Measurements from ENCODE around the gene MAPKAP1.

DNA sequence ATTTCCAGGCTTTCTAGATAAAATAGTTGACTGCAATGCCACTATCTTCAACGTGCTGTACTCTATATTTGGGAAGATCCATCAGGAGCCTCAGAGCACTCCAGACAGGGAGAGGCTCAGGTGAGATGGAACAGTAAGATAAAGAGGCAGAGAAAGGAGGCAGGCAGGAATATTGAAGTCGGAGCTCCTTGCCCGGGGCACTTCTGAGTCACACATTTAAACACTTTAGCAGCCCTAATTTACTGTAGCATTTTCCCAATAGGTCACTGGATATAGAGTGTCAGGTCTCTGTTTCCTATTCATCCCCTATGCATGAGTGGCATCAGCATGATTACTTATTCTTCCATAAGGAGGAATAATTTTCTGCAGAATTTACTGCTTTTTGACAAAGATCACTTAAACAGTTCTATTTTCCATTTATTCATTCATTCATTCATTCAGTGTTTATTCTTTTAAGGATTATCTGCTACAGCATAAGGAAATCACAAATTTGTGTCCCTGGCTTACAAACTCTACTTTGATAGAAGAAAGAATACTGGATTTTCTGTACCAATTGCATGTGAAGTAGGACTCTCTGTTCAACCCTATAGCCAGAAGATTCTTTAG, 170.7 kb downstream of the MAPKAP1 start:
- no peak for TF ChIP-seq POLR2A (IDR thresholded peaks at IDR 0.05)
- no peak for TF ChIP-seq CTCF (IDR thresholded peaks at IDR 0.05)
- TF ChIP-seq POLR2AphosphoS5 (IDR thresholded peaks at IDR 0.05) = no peak

All from stomach (tissue), 4 donors.